ENCODE measurements around the gene ADAD1.
"Not testable (repeated sequence)": the region's sequence is repeated elsewhere in the genome, so short reads cannot be mapped to it uniquely, and the experiment has no call there.

Gene ADAD1

DNA sequence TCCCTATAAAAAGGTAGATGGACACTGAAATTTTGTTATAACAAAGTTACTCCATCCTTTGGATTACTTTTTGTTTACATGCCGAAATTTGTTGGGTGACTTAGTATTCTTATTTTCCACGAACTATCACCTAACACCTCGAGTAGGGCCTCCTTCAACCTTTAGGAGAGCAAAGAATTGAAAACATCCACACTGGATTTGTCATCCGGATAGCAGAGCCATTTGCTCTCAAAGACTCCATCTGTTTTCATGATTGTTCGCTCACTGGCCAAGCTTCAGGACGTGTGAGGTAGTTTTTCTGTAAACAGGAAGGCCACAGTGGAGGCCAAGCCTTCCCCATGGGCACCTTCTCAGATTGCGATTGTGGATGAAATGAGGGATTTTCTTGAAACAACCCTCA lies at the start of gene ADAD1:
Gene ADAD1, plus strand, starts transcription at position 301 of the 400 bp plus-strand sequence. CDS start 1,059 bp downstream, outside the sequence.
- no peak for DNase-seq

DNA sequence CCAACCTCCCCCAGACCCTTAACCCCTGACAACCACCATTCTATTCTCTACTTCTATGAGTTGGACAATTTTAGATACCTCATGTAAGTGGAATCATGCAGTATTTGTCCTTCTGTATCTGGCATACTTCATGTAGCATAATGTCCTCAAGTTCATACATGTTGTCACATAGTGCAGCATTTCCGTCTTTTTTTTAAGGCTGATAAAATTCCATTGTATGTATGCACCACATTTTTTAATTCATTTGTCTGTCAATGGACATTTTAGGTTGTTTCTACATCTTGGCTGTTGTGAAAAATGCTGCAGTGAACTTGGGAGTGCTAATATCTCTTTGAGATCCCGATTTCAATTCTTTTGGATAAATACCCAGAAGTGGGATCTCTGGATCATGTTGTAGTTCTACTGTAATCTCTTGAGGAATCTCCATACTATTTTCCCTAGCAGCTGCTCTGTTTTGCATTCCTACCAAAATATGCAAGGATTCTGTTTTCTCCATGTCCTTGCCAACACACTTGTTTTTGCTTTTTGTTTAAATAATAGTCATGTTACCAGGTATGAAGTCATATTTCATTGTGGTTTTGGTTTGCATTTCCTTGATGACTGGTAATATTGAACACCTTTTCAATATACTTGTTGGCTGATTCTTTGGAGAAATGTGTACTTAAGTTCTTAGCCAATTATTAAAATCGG lies 48.8 kb upstream of the ADAD1 start:
- DNase-seq: no peak

DNA sequence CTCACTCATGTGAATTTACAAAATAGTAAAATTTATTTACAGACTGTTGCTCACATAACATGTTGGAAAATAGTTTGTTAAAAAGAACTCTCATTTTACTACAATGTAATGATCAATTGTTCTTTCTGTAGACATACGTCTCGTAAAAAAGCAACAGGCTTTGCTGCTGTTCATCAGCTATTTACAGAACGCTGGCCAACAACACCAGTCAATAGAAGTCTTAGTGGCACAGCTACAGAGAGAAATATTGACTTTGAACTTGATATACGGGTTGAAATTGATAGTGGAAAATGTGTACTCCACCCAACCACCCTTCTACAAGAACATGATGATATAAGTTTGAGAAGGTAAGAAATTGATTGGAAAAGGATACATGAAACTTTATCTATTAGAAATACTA lies 47.6 kb upstream of the ADAD1 start:
- DNase-seq: no peak

DNA sequence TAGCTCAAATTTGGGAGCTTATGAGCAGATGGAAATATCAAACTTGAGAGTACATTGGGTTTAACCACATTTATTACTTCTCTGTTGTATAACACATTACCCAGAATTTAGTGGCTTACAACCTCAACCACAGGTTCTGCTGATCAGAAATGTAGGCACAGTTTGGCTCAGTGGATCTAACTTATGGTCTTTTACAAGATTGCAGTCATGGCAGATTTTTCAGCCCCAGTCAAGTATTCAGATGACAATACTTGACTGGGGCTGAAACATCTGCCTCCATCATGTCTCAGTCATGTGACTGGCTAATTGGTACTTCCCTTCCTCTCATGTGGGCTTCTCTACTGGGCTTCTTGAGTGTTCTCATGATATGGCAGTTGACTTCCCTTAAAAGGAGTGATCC lies 44.0 kb upstream of the ADAD1 start:
- no peak for DNase-seq

DNA sequence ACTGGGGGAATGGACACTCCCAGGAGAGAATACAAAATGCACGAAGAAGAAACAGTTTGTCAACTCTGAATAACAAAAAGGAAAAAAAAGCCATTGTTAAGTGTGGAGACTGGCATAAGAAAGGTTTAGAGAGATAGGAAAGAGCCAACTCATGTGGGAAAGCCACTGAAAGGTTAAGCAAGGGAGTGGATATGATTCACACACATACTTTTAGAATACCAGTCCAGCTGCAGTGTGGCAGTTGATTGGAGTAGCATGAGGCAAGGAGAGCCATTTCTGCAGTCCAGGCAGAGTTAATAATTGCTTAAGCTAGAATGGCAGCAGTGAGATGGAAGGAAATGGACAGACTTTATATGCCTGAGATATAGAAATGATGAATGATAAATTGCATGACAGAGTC lies 36.9 kb upstream of the ADAD1 start:
- no peak for DNase-seq

DNA sequence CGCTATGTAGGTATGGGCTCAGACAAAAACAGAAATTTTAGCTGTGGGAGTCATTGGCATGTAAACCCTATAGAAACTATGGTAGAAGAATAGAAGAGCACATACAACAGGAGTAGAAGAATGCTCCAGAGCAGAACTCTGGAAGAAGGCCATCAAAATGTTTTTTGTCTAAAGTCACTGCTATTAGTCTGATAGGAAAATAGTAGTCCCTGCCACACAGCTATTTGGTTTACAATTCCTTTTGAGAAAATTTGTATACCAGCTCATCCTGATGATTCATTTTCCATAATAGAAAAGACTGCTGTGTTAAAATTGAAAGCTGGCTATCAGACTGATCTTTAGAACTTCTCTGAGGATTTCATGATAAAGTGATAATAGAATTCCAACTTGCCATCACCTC lies 32.8 kb upstream of the ADAD1 start:
- DNase-seq: no peak

DNA sequence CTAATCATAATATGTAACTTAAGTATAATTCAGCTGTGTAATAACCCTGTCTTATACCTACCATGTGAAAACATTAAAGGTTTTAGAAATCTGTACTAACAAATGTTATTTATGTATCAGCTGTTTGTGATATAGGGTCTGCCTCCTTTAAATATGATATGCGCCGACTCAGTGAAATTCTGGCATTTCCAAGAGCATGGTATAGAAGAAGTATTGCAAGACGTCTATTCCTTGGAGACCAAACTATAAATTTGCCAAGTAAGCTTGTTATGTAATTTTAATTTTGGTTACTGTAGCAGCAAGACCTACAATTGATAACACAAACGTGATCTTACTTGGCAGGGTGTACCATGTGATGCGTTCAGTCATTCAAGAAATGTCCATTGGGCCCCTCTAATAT lies 32.3 kb upstream of the ADAD1 start:
- no peak for DNase-seq

DNA sequence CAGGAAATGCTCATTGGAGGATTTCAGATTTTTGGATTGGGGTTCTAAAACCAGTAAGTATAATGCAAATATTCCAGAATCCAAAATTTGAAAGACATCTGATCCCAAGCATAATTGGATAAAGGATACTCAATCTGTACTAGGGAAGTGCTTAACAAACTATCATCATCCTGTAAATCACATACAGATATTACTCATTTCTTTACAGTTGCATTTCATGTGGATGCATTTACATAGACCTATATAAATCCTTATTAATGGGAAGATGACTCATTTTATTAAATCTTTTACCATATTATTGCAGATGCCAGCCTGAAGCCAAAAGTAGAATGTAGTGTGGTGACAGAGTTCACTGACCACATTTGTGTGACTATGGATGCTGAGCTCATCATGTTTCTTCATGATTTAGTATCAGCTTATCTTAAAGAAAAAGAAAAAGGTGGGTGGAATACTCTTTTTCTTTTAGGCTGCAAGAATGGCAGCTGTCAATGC lies 22.4 kb upstream of the ADAD1 start:
- no peak for DNase-seq

DNA sequence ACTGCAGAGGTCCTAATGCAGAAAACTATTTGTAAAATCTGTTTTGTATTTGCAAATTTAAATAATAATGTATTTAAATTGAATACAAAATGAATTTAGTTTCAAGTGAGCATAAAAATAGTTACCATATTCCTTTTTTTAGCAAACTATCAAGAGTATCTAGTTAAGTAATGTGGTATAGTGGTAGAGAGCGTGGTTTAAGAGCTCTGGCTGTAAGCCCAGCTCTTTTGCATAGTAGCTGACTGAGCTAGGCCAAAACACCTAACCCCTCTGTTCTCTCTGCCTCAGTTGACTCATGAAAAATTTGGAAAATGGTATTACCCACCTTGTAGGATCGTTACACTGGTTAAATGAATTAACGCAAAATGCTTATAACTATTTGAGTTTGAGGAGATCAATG lies 18.1 kb upstream of the ADAD1 start:
- no peak for DNase-seq

DNA sequence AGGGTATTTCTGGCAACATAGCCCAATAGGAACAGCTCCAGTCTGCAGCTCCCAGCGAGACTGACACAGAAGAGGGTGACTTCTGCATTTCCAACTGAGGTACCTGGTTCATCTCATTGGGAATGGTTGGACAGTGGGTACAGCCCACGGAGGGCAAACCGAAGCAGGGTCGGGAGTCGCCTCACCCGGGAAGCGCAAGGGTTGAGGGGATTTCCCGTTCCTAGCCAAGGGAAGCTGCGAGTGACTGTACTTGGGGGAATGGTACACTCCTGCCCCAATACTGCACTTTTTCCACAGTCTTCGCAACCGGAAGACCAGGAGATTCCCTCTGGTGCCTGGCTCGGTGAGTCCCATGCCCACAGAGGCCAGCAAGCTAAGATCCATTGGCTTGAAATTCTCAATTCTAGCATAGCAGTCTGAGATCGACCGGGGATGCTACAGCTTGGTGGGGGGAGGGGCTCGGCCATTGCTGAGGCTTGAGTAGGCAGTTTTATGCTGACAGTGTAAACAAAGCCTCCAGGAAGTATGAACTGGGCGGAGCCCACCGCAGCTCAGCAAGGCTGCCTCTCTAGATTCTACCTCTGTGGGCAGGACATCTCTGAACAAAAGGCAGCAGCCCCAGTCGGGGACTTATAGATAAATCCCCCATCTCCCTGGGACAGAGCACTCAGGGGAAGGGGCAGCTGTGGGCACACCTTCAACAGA lies 14.0 kb upstream of the ADAD1 start:
- no peak for DNase-seq

DNA sequence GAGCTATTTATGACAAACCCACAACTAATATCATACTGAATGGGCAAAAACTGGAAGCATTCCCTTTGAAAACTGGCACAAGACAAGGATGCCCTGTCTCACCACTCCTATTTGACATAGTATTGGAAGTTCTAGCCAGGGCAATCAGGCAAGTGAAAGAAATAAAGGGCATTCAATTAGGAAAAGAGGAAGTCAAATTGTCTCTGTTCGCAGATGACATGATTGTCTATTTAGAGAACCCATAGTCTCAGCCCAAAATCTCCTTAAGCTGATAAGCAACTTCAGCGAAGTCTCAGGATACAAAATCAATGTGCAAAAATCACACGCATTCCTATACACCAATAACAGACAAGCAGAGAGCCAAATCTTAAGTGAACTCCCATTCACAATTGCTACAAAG lies 10.0 kb upstream of the ADAD1 start:
- DNase-seq: not testable (repeated sequence)

DNA sequence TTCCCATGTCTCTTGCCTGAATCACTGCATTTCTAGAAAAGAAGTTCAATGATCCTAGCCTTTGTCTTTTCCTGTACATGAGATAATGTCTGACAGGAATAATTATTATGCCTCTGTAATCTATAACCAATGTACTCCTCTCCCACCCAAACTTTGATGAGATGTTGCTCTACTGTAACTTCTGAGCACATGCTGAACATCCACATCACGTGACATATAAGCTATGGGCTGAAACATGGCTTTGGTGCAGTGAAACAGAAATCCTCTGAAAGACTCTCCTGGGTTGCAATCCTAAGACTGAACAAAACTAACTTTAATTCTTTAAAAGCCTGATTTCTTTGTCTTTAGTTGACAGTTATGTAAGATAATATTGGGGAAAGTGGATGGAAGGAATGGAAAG lies 1.5 kb upstream of the ADAD1 start:
- no peak for DNase-seq

DNA sequence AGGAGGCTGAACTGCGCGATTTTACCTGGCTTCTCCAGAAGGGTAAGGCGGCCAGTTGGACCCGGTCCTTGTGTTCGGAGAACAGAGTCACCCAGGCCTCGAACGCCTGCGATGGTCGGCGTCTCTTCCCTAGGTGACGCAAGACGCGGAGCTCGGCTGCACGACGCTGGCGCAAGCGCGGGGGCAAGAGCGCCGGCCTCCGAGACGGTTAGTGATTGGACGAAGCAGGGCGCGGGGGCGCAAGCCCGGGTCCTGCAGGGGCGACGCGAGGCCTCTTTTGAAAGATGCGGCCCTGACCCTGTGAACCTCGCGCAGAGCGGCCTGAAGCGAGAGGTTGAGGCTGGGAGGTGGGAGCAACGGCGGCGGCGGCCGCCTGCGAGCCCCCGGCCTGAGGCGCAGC lies 428 bp downstream of the ADAD1 start:
- no peak for DNase-seq

DNA sequence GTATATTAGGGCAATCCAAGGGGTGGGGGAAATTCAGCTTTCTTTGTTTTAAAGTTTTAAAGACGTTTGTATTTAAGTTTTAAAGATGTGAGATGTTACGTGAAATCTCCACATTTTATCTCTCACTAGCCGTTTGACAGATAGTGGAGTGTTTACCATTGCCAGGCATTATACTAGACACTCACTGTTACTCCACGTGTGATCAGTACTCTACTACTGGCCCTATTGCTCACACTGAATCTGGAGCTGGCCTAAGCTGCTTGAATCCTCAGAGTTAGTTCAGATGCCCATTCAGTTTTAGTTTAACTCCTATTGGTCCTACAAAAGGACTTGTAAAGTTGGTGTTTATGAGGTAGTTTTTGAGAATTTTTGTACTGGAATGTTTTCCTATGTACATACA lies 4.5 kb downstream of the ADAD1 start:
- no peak for DNase-seq

DNA sequence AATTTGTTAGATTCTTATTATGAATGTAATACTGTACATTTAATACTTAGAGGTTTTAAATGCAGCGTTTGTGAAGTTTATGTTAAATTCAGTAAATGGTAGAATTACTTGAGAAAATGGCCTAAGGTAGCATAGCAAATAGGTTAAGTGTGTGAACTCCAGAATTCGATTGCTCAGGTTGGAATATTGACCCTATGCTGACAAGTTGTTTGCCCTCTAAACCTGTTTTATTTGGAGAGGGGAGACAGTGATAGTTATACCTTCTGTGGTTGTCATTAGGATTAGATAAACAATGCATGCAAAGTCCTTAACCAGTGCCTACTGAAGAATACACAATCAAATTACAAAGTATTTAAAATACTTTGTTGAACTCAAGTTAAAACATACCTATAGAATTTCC lies 5.4 kb downstream of the ADAD1 start:
- DNase-seq: no peak

DNA sequence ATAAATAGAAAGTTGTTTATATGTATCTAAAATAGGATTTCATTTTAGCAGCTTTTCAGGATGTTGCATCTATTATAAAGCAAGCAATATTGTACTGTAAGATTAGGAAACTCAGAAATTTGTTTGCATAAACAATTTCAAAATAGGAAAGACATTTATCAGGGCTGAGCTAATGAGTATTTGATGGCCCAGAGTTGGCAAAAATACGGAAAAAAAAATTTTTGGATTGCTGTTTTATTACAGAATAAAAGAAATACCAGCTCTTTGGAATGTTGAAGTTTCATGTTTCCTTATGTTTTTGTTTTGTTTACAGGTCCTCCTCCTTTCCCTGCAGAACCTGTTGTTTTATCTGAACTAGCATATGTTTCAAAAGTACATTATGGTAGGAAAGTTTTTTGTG lies 14.5 kb downstream of the ADAD1 start:
- no peak for DNase-seq

DNA sequence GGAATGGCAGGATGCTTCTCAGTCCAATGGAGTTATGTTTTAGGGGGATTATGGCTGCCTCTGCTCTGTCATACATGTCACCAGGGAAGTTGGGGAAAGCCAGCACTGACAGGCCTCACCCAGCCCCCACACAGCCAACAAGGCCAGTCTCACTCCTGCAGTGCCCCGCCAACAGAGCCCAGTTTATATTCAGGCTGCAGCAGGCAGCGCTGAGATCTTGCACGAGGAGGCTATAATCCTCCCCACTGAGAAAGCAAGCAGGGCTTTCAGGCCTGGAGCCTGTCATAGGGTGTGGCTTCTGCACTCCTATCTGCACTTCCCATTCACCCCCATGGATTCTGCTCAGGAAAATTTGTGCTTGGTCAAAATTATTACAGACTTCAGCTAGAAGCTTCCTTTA lies 25.1 kb downstream of the ADAD1 start:
- no peak for DNase-seq

DNA sequence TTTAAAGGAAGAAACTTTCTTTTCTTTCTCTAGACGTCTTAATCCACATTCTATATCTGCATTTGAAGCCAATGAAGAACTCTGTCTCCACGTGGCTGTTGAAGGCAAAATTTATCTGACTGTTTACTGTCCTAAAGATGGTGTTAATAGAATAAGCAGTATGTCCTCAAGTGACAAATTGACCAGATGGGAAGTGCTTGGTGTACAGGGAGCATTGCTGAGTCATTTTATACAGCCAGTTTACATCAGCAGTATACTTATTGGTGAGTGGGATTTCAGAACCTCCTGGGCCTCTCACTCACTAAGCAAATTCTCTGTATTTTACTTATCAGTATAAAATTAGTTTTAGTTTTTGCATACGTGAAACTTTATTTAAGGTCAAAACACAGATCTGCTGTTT lies 33.7 kb downstream of the ADAD1 start:
- DNase-seq: no peak

DNA sequence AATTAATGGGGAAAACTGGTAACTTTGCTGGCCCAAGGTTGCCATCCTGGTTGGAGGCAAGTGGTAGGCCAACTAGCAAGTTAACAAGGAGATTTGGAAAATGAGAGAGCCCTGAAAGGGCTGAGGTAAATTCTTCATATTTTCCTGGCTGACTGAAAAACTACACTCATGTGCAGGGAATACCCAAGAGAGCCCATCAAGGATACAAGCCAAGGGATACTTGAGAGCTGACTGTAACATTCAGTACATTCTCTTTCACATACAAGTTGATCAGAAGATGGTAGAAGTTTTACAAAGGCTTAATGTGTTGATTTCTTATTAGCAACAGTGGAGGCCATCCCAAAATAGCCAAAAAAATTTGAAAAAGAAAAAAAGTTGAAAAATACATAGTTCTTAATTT lies 44.4 kb downstream of the ADAD1 start:
- DNase-seq: no peak

DNA sequence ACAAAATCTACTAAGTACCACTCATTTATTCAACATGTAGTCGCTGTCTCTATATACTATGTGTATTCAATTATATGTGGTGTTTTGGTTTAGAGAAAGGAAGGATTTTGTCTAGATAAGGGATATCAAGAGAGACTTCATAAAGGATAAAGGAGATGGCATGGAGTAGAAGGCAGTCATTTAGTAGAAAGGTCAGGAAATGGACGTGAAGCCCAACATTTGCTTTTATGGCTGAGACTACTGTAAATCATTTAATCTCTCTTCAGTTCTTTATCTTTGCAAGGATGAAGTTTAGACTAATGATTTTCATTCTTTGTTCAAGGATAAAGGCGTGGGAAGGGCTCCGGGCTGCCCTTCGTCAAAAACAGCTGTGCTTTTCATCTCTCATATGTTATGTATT lies 52.5 kb downstream of the ADAD1 start:
- no peak for DNase-seq

DNA sequence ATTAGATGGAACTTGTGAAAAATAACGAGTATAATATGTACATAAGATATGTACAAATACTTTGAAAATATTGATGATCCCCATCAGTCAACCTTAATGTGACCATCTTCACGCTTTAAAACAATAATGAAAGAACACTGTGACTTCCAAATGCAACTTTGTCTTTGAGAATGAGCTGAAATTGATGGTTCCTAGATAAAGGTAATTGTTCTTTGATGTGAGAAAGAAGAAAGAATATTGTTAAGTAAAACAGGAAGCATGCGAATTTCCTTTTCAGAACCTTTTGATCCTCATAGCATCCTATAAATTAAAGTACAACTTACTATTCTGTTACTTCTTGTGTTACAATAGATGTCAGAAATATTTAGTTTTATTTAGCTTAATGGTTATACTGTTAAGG lies 55.5 kb downstream of the ADAD1 start:
- DNase-seq: no peak

DNA sequence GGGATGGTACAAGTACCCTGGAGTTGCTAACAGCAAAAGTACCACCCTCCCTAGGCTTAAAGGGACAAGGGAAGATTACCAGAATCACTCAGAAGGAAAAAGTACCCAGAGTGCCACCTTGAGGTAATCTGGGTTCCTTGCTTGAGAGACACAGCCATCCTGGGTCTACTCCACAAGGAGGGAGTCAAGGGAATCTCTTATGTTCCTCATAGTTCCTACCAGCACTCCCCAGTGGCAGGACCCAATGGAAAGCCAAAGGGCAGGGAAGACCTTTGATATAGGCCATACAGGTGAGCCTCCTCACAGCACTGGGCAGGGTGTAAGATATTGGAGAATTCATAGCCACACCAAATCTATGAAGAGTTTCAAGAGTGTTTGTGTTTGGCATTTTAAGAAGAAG lies 72.0 kb downstream of the ADAD1 start:
- no peak for DNase-seq

DNA sequence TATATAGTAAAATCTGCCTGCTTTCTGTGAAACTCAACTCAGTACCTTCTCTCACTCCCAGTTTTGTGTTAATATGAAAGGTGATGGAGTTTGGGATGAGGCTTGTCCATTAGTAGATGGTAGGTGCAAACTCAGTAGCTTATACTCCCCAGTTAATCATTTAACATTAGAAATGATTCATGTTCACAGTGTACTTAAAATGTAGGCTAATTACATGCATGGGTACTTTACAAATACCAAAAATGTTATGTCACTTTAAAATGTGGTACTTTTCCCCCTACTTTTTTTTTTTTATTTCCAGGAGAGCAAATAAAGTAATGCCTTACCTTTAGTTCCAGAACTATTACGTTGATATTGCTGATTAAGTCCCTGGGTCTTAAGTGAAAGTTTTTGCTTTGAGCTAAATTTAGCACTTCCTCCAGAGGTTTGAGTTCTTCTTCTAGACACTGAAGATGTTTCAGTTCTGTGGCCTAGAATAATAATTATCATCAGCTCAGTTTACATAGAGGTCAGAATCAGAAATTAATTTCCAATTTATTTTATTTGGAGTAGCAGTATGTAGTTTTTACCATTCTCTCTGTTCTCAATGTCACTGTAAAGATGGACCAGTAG lies 74.7 kb downstream of the ADAD1 start:
- DNase-seq: no peak
